ENCODE results near the gene PIK3R5.

GRCh38 chr17:8900626-8901585 lies 64.6 kb downstream of the PIK3R5 start:
- TF ChIP-seq CTCF (conservative IDR thresholded peaks at IDR 0.05; ENCODE audit: low read length) (peak; percentile 30; the same call in 1 of the 2 replicates), EZH2phosphoT487 (IDR thresholded peaks at IDR 0.05; ENCODE audit: borderline replicate concordance, low read depth, low read length) (no peak)

All from OCI-LY7 (cell line).